Breast epithelium (tissue), 3 donors: Measurements from ENCODE around the gene ASB16.

Experiments used
- CTCF ChIP-seq, 3 donors: fragments of 450-650 bp; IDR thresholded peaks; one replicate each; pipeline ENCODE4 v1.5.1; 2016 to 2017; ENCODE audit warnings: antibody characterized with exemption in 3 of 3, mild to moderate bottlenecking in 3 of 3, moderate library complexity in 3 of 3
- POLR2A ChIP-seq: fragments of 450-650 bp; IDR thresholded peaks from one replicate; pipeline ENCODE4 v1.6.1; 2016; ENCODE audit warnings: antibody characterized with exemption, mild to moderate bottlenecking, moderate library complexity

GRCh38 chr17:44210342-44211192 lies 40.1 kb downstream of the ASB16 start:
- no peak for TF ChIP-seq POLR2A
- peak; percentile 75 to 90 (median 89) for TF ChIP-seq CTCF (IDR thresholded peaks at IDR 0.05)
